ENCODE results near the gene ZNF311. TPM values are rescaled to one million over a fixed set of nuclear protein-coding genes. Genes with fewer than 3 reads are reported as not detected.

Gene ZNF311
- total RNA-seq, 4 donors from 2014 or later, result 1.1 to 1.9 TPM; not detected in 2

Small RNA genes within 50 kb of the gene (small RNA-seq; reads per million reads assigned to genes)
- gene RN7SL471P, result 0 reads per million in 4 donors

Other genes starting within 250 kb of the ZNF311 start
- gene TRIM27, start 81.3 kb downstream of the ZNF311 start, total RNA-seq, result 100 to 1,000 TPM in 1 of 4 donors, 10 to 100 TPM in 3; 27.3 to 237 (median 48.9) TPM
- gene OR2W1, start 39.9 kb upstream of the ZNF311 start, total RNA-seq, result not detected
- gene OR2B3, start 82.0 kb upstream of the ZNF311 start, total RNA-seq, result not detected
- gene OR2J1, start 94.2 kb upstream of the ZNF311 start, total RNA-seq, result not detected
- not detected for gene OR2J3, start 102.7 kb upstream of the ZNF311 start, total RNA-seq
- gene OR2J2, start 165.6 kb upstream of the ZNF311 start, total RNA-seq, result not detected

Measured in transverse colon (tissue), 4 donors.